HepG2 (cell line): ENCODE measurements around the gene TYMS. TPM values are rescaled to one million over a fixed set of nuclear protein-coding genes. Genes with fewer than 3 reads are reported as not detected.

Experiments used
- ATAC-seq: fragments of 200-7000 bp; cut with Tn5 transposase; 3 replicates; pipeline ENCODE4 v1.9.1; 2020; ENCODE audit warnings: mild to moderate bottlenecking, moderate library complexity
- BruUV-seq: library from RNA; stranded (reverse); fragments of 400-500 nt; replicated peaks from 2 replicates; lab custom pipeline; 2021; lab: Mats Ljungman, UMichigan
- CTCF ChIA-PET: fragments of 300-600 bp; formaldehyde crosslinking; extraction: SDS; loops from one replicate; lab custom pipeline; 2021; ENCODE audit warnings: low total read pairs, inconsistent platforms, low intra/inter-chr PET ratio; lab: Yijun Ruan, JAX
- POLR2A ChIA-PET: fragments of 350-600 bp; sonication (Branson Sonifier 250); formaldehyde crosslinking; loops from one replicate; lab custom pipeline; 2020; ENCODE audit warnings: antibody characterized with exemption, inconsistent platforms; lab: Yijun Ruan, JAX
- DNase-seq: peaks from one replicate; pipeline ENCODE4 v3.0.0-alpha.2; 2015; ENCODE audit warnings: low spot score
- FAIRE-seq: peaks from 3 replicates; lab custom pipeline; 2011; peaks lifted over from hg19 to GRCh38; lab: Jason Lieb, UNC
- H2AFZ ChIP-seq: one replicate; pipeline ENCODE4 v1.6.1; 2011; ENCODE audit warnings: low read length, inconsistent platforms
- H3K27ac ChIP-seq: fragments of 300-600 bp; 3 replicates; pipeline ENCODE4 v1.8.0; 2011; ENCODE audit warnings: mixed run types, mild to moderate bottlenecking, mixed read lengths, low read length, inconsistent platforms; ENCODE audit not compliant: insufficient read depth; ENCODE audit errors: extremely low read length
- H3K27me3 ChIP-seq, 2 experiments: fragments of 200-600 bp in 1 of 2; 2 replicates in 1 of 2; 3 replicates in 1 of 2; pipeline versions ENCODE4 v1.6.0 to v1.8.0; 2011; ENCODE audit warnings: low read length in 2 of 2, mild to moderate bottlenecking in 2 of 2, moderate library complexity in 2 of 2, inconsistent platforms in 1 of 2; ENCODE audit not compliant: insufficient read depth in 2 of 2, control insufficient read depth in 1 of 2
- H3K36me3 ChIP-seq, 2 experiments: fragments of 200-600 bp in 1 of 2; replicated peaks in 1 of 2; 2 replicates in 1 of 2; 3 replicates in 1 of 2; pipeline versions ENCODE4 v1.5.1 to v1.8.0; 2011; ENCODE audit warnings: low read length in 2 of 2, inconsistent platforms in 1 of 2; ENCODE audit not compliant: insufficient read depth in 2 of 2, control insufficient read depth in 1 of 2
- H3K4me1 ChIP-seq: 2 replicates; pipeline ENCODE4 v1.5.1; 2012; ENCODE audit warnings: low read length, inconsistent platforms; ENCODE audit not compliant: insufficient read depth
- H3K4me2 ChIP-seq: 2 replicates; pipeline ENCODE4 v1.6.0; 2011; ENCODE audit warnings: low read depth, low read length, inconsistent platforms
- H3K4me3 ChIP-seq, 3 experiments: fragments of 200-600 bp in 1 of 3; sonication (generic), shearing (Covaris generic) in 1 of 3; replicated peaks in 1 of 3; 2 replicates each; pipeline ENCODE4 v1.5.1; 2011 to 2016; ENCODE audit warnings: low read length in 3 of 3, inconsistent platforms in 2 of 3, low read depth in 2 of 3, mild to moderate bottlenecking in 2 of 3, control low read depth in 1 of 3, mixed read lengths in 1 of 3; ENCODE audit not compliant: insufficient read depth in 1 of 3
- H3K79me2 ChIP-seq: one replicate; pipeline ENCODE4 v1.6.1; 2011; ENCODE audit warnings: low read length, inconsistent platforms; ENCODE audit not compliant: insufficient read depth
- H3K9ac ChIP-seq: 2 replicates; pipeline ENCODE4 v1.6.0; 2011; ENCODE audit warnings: mild to moderate bottlenecking, low read depth, low read length, inconsistent platforms; ENCODE audit not compliant: insufficient read depth
- H3K9me3 ChIP-seq: 2 replicates; pipeline ENCODE4 v1.5.1; 2012; ENCODE audit warnings: mild to moderate bottlenecking, low read length
- H4K20me1 ChIP-seq: 2 replicates; pipeline ENCODE4 v1.6.0; 2011; ENCODE audit warnings: inconsistent platforms, mild to moderate bottlenecking, low read length, moderate library complexity; ENCODE audit not compliant: insufficient read depth
- AGO2 ChIP-seq: fragments of 200-400 bp; formaldehyde crosslinking; optimal IDR thresholded peaks from 2 replicates; pipeline ENCODE3; 2017; ENCODE audit warnings: mild to moderate bottlenecking, low read depth, low read length, moderate library complexity
- AKNA ChIP-seq: sonication (generic); formaldehyde crosslinking; IDR thresholded peaks from 2 replicates; pipeline ENCODE4 v1.4.0; 2020; ENCODE audit warnings: missing genetic modification reagents, borderline replicate concordance
- ARNT2 ChIP-seq: sonication (generic); formaldehyde crosslinking; IDR thresholded peaks from 2 replicates; pipeline ENCODE4 v1.8.0; 2022; ENCODE audit warnings: mild to moderate bottlenecking, low read depth, missing genetic modification reagents, moderate library complexity
- CCAR2 ChIP-seq: fragments of 200-400 bp; formaldehyde crosslinking; optimal IDR thresholded peaks from 2 replicates; pipeline ENCODE3; 2018; ENCODE audit warnings: low read depth, mild to moderate bottlenecking, low read length, moderate library complexity
- KLF12 ChIP-seq: sonication (generic); formaldehyde crosslinking; IDR thresholded peaks from 2 replicates; pipeline ENCODE4 v1.4.0; 2020; ENCODE audit warnings: missing genetic modification reagents, borderline replicate concordance
- ONECUT2 ChIP-seq: sonication (generic); formaldehyde crosslinking; IDR thresholded peaks from 2 replicates; pipeline ENCODE4 v1.4.0; 2020; ENCODE audit warnings: missing genetic modification reagents
- ZBTB40 ChIP-seq, 2 experiments: fragments of 450-650 bp in 1 of 2; sonication (generic) in 1 of 2; formaldehyde crosslinking in 1 of 2; IDR thresholded peaks; 2 replicates each; pipeline versions ENCODE4 v1.6.1 to v1.8.0; 2016 to 2022; ENCODE audit warnings: antibody characterized with exemption in 1 of 2, mild to moderate bottlenecking in 1 of 2, missing genetic modification reagents in 1 of 2
- WGBS: methylation state at CpG from one replicate; pipeline ENCODE4 v1.1.6; 2017; ENCODE audit warnings: low lambda C conversion rate; 5-methylcytosine and 5-hydroxymethylcytosine counted together
- in situ Hi-C: cut with HindIII; loops from 2 replicates; pipeline ENCODE4 v1.10.0; 2017; ENCODE audit warnings: low pct_unique_long_range_greater_than_20kb; ENCODE audit not compliant: extremely low pct_ligation_motif_present
- intact Hi-C: fragments of 100-400 bp; cut with micrococcal nuclease; formaldehyde crosslinking; loops from one replicate; pipeline ENCODE4 v1.10.0; 2022; ENCODE audit not compliant: unreplicated experiment
- polyA plus RNA-seq, 8 experiments: library from polyadenylated mRNA; depleted of rRNA in 3 of 8; stranded (reverse) in 7 of 8; unstranded in 1 of 8; fragments of >200 nt; fragmentation: Illumina TruSeq in 4 of 8; extraction: Trizol in 4 of 8; gene quantifications; 2 replicates each; pipeline versions ENCODE4 v1.2.1 to v1.2.3, GENCODE V29; 2011 to 2016; ENCODE audit warnings: low read depth in 4 of 8, missing spikeins in 1 of 8, mixed read lengths in 1 of 8; ENCODE audit not compliant: insufficient read depth in 1 of 8
- total RNA-seq, 5 experiments: library from RNA; depleted of rRNA; stranded (reverse); fragments of >200 nt; fragmentation: Illumina TruSeq; extraction: Trizol; gene quantifications; 2 replicates each; pipeline ENCODE4 v1.2.3, GENCODE V29; 2016; ENCODE audit warnings: low read depth in 1 of 5

TYMS gene
- total and polyA plus RNA-seq, 2 of the 13 experiments (the other 11 are each of a cell fraction or from before 2014, with no cell fraction given) = 80.1 to 106 TPM

- TF ChIP-seq AKNA = no peak
These were observed 36.0 kb upstream of the TYMS start (continued) for GRCh38 chr18:621291-622043.

- H3K27ac ChIP-seq = no peak overlapping the region
- H2AFZ ChIP-seq = no peak overlapping the region
- ATAC-seq (no peak), DNase-seq (no peak), FAIRE-seq (no peak)
- H4K20me1 ChIP-seq = no peaks in the 10 kb centered on the region
- no peak overlapping the region for H3K4me3 ChIP-seq
- BruUV-seq = no TSS peak
- WGBS = 47% methylated on average over 6 of the region's 6 CpGs
- H3K36me3 ChIP-seq = no peaks in the 10 kb centered on the region
- in situ Hi-C loops (loop anchor here (25.0 kb wide), 1 partner anchor 215 kb away; no protein-coding TSS in a partner anchor), intact Hi-C loops (loop anchor here (5.0 to 10.0 kb wide), 2 partner anchors 35 to 83 kb away; partner anchors contain the start of gene TYMS)
- no peak overlapping the region for H3K9ac ChIP-seq
- H3K4me2 ChIP-seq = no peak overlapping the region
- no peaks in the 10 kb centered on the region for H3K79me2 ChIP-seq
- POLR2A ChIA-PET = no interaction called here
- CTCF ChIA-PET = no interaction called here
- no peaks in the 10 kb centered on the region for H3K9me3 ChIP-seq
- H3K27me3 ChIP-seq = peaks cover 0 to 5% of the 10 kb centered on the region in 2 experiments; a peak in 2 of 5 replicates
- peaks cover 6% of the 10 kb centered on the region for H3K4me1 ChIP-seq
- TF ChIP-seq ZBTB40 (IDR thresholded peaks at IDR 0.05) (no peak), ZBTB40 (CRISPR knock-in tag; IDR thresholded peaks at IDR 0.05) (no peak), ONECUT2 (no peak), AGO2 (no peak), KLF12 (CRISPR knock-in tag) (no peak), ARNT2 (no peak), CCAR2 (no peak)
These were observed 35.2 kb upstream of the TYMS start for GRCh38 chr18:622289-622688.
